BLaER1 (cell line): Measurements from ENCODE around the gene HPS5.
"Not testable (repeated sequence)": the region's sequence is repeated elsewhere in the genome, so short reads cannot be mapped to it uniquely, and the experiment has no call there.

ENCODE experiments used
- H3K27ac ChIP-seq: shearing (Covaris generic); formaldehyde crosslinking; 2 replicates; pipeline ENCODE4 v1.8.1; 2022
- H3K27me3 ChIP-seq: shearing (Covaris generic); formaldehyde crosslinking; 2 replicates; pipeline ENCODE4 v1.8.1; 2022
- H3K36me3 ChIP-seq: shearing (Covaris generic); formaldehyde crosslinking; 2 replicates; pipeline ENCODE4 v1.8.1; 2022
- H3K4me1 ChIP-seq: shearing (Covaris generic); formaldehyde crosslinking; 2 replicates; pipeline ENCODE4 v1.8.1; 2022
- H3K4me2 ChIP-seq: shearing (Covaris generic); formaldehyde crosslinking; 2 replicates; pipeline ENCODE4 v1.8.1; 2022
- H3K4me3 ChIP-seq: shearing (Covaris generic); formaldehyde crosslinking; 2 replicates; pipeline ENCODE4 v1.8.1; 2022
- H3K9ac ChIP-seq: shearing (Covaris generic); formaldehyde crosslinking; 2 replicates; pipeline ENCODE4 v1.8.1; 2022
- H3K9me3 ChIP-seq: shearing (Covaris generic); formaldehyde crosslinking; 2 replicates; pipeline ENCODE4 v1.8.1; 2022
- H4K20me1 ChIP-seq: shearing (Covaris generic); formaldehyde crosslinking; 2 replicates; pipeline ENCODE4 v1.8.1; 2022
- Cebpa-rat ChIP-seq: shearing (Covaris generic); IDR thresholded peaks from 2 replicates; pipeline ENCODE4 v1.8.1; 2022

HPS5 gene

GRCh38 chr11:18261721-18262120 lies 60.2 kb downstream of the HPS5 start:
- TF ChIP-seq Cebpa-rat = no peak
- H3K4me3 ChIP-seq = no peak overlapping the region
- H3K9ac ChIP-seq = no peak overlapping the region
- H3K36me3 ChIP-seq = no peaks in the 10 kb centered on the region
- no peaks in the 10 kb centered on the region for H3K9me3 ChIP-seq
- no peak overlapping the region for H3K27ac ChIP-seq
- no peaks in the 10 kb centered on the region for H3K27me3 ChIP-seq
- H3K4me1 ChIP-seq = peaks cover 9% of the 10 kb centered on the region
- H3K4me2 ChIP-seq = no peak overlapping the region
- no peaks in the 10 kb centered on the region for H4K20me1 ChIP-seq

- Histone ChIP-seq H4K20me1 (no peaks in the 10 kb centered on the region), H3K4me3 (no peak overlapping the region), H3K9me3 (no peaks in the 10 kb centered on the region), H3K9ac (no peak overlapping the region), H3K4me2 (no peak overlapping the region), H3K27ac (no peak overlapping the region), H3K27me3 (no peaks in the 10 kb centered on the region), H3K36me3 (no peaks in the 10 kb centered on the region), H3K4me1 (no peaks in the 10 kb centered on the region)
- TF ChIP-seq Cebpa-rat = no peak
Observed at GRCh38 chr11:18259259-18259658, 62.7 kb downstream of the HPS5 start.

GRCh38 chr11:18254781-18255361 lies 67.1 kb downstream of the HPS5 start:
- TF ChIP-seq Cebpa-rat = no peak
- Histone ChIP-seq H3K4me1 (no peaks in the 10 kb centered on the region), H3K36me3 (no peaks in the 10 kb centered on the region), H3K9ac (no peak overlapping the region), H3K27ac (no peak overlapping the region), H3K4me2 (0 out of 2 replicates have a peak overlapping the region, but pooled peaks have one; percentile 0), H4K20me1 (no peaks in the 10 kb centered on the region), H3K4me3 (no peak overlapping the region), H3K9me3 (no peaks in the 10 kb centered on the region), H3K27me3 (no peaks in the 10 kb centered on the region)

- no peak for TF ChIP-seq Cebpa-rat
- Histone ChIP-seq H4K20me1 (no peaks in the 10 kb centered on the region), H3K36me3 (no peaks in the 10 kb centered on the region), H3K4me3 (no peak overlapping the region), H3K27ac (no peak overlapping the region), H3K4me2 (no peak overlapping the region), H3K27me3 (no peaks in the 10 kb centered on the region), H3K9me3 (no peaks in the 10 kb centered on the region), H3K9ac (no peak overlapping the region), H3K4me1 (no peaks in the 10 kb centered on the region)
Observed at GRCh38 chr11:18253778-18254338, 68.1 kb downstream of the HPS5 start.

- Histone ChIP-seq H3K4me2 (no peak overlapping the region), H3K9ac (no peak overlapping the region), H3K4me1 (no peaks in the 10 kb centered on the region), H3K27ac (no peak overlapping the region), H3K36me3 (no peaks in the 10 kb centered on the region), H4K20me1 (no peaks in the 10 kb centered on the region), H3K9me3 (no peaks in the 10 kb centered on the region), H3K27me3 (no peaks in the 10 kb centered on the region), H3K4me3 (no peak overlapping the region)
- no peak for TF ChIP-seq Cebpa-rat
Observed at GRCh38 chr11:18253233-18253632, 68.7 kb downstream of the HPS5 start.

GRCh38 chr11:18248561-18248960 lies 73.4 kb downstream of the HPS5 start, which contains the start of gene SAA2:
Gene SAA2, minus strand, starts transcription at chr11:18248668. Its CDS starts 657 bp downstream, at chr11:18248011.
- Histone ChIP-seq H3K4me2 (no peak within 1 kb of the TSS), H3K27ac (no peak within 1 kb of the TSS), H4K20me1 (no peaks in the 10 kb centered on the region), H3K4me1 (peaks cover 29% of the 10 kb centered on the region), H3K36me3 (no peaks in the 10 kb centered on the region), H3K27me3 (no peaks in the 10 kb centered on the region), H3K9me3 (peaks cover 11% of the 10 kb centered on the region), H3K4me3 (no peak within 1 kb of the TSS), H3K9ac (no peak within 1 kb of the TSS)
- no peak for TF ChIP-seq Cebpa-rat

- H3K9ac ChIP-seq, H3K27ac ChIP-seq: not testable (repeated sequence)
Observed at GRCh38 chr11:18247191-18247581, 74.8 kb downstream of the HPS5 start.

GRCh38 chr11:18246379-18247190 lies 75.4 kb downstream of the HPS5 start:
- peak overlapping the region; percentile 56 for H3K4me2 ChIP-seq

More at GRCh38 chr11:18247191-18247581, 74.8 kb downstream of the HPS5 start:
- H3K36me3 ChIP-seq, H3K4me2 ChIP-seq, H4K20me1 ChIP-seq, H3K4me3 ChIP-seq, H3K27me3 ChIP-seq: not testable (repeated sequence)
- Histone ChIP-seq H3K4me1 (peaks cover 29% of the 10 kb centered on the region), H3K9me3 (peaks cover 16% of the 10 kb centered on the region)

GRCh38 chr11:18245396-18245795 lies 76.5 kb downstream of the HPS5 start:
- H4K20me1 ChIP-seq = no peaks in the 10 kb centered on the region
- peak overlapping the region; percentile 51 for H3K4me2 ChIP-seq
- no peak overlapping the region for H3K4me3 ChIP-seq
- no peak for TF ChIP-seq Cebpa-rat
- no peak overlapping the region for H3K9ac ChIP-seq
- H3K36me3 ChIP-seq = no peaks in the 10 kb centered on the region
- H3K9me3 ChIP-seq = peaks cover 21% of the 10 kb centered on the region
- H3K4me1 ChIP-seq = peaks cover 29% of the 10 kb centered on the region
- no peaks in the 10 kb centered on the region for H3K27me3 ChIP-seq
- peak overlapping the region; percentile 41; the same call in 1 of the 2 replicates for H3K27ac ChIP-seq

More at GRCh38 chr11:18246379-18247190, 75.4 kb downstream of the HPS5 start:
- H3K4me3 ChIP-seq, H4K20me1 ChIP-seq, H3K9ac ChIP-seq, H3K36me3 ChIP-seq, H3K27me3 ChIP-seq, H3K27ac ChIP-seq: not testable (repeated sequence)
- peaks cover 29% of the 10 kb centered on the region for H3K4me1 ChIP-seq
- peaks cover 16% of the 10 kb centered on the region for H3K9me3 ChIP-seq

GRCh38 chr11:18243783-18244362 lies 78.1 kb downstream of the HPS5 start:
- Histone ChIP-seq H3K36me3 (no peaks in the 10 kb centered on the region), H3K9ac (no peak overlapping the region), H3K4me3 (no peak overlapping the region; the same call in 1 of the 2 replicates), H3K9me3 (peaks cover 21% of the 10 kb centered on the region), H3K4me2 (peak overlapping the region; percentile 51), H3K27ac (no peak overlapping the region; the same call in 1 of the 2 replicates), H3K4me1 (peaks cover 29% of the 10 kb centered on the region), H3K27me3 (no peaks in the 10 kb centered on the region), H4K20me1 (no peaks in the 10 kb centered on the region)
- no peak for TF ChIP-seq Cebpa-rat
